GM18519 (cell line): ENCODE data around the gene VIPR2.
"Not testable (repeated sequence)": the region's sequence is repeated elsewhere in the genome, so short reads cannot be mapped to it uniquely, and the experiment has no call there.

Experiments used
- ATAC-seq: cut with Tn5 transposase; IDR thresholded peaks from one replicate; pipeline ENCODE4 v1.9.1; 2021; ENCODE audit warnings: mild to moderate bottlenecking, moderate library complexity; ENCODE audit not compliant: unreplicated experiment, low FRiP score

Gene VIPR2

GRCh38 chr7:159000859-159001435, 143.7 kb downstream of the VIPR2 start:
- no peak for ATAC-seq

- no peak for ATAC-seq
Observed at GRCh38 chr7:159000070-159000469, 144.6 kb downstream of the VIPR2 start.

GRCh38 chr7:158999496-158999895, 145.2 kb downstream of the VIPR2 start:
- ATAC-seq = no peak

GRCh38 chr7:158998261-158998660, 146.4 kb downstream of the VIPR2 start:
- ATAC-seq = not testable (repeated sequence)

DNA sequence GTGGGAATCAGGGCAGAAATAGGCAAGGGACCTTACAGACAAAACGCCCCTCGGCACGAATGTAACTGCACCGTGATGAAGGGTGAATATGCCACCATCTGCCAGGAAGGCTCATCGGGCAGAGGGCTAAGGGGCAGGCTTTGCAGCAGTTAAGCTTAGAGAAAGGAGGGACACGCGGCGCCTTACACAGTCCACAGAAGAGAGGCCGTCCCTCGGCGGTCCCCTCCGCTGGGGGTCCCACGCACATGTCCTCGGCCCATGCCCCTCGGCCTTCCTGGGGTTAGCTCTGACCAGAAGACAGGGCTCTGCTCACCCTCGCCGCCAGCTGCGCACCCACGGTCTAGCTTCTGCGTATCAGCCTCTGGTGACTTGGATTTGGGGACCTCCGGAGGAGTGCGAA, 147.2 kb downstream of the VIPR2 start:
- ATAC-seq = no peak

DNA sequence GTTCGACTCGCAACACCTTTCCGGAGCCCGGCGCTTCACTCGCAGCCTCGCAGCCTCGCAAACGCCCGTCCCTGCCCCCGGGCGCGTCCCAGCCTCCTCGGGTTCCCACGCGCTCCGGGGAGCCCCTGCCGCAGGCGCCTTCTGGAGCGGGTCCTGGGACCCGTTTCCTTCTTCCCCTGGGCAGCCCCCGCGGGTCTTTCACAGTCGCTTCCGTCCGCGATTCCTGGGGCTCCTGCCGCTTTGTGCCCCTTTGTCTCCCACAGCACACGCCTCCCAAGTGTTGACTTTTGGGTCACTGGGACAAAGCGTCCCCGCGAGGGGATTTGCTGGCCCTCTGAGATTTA, 147.6 kb downstream of the VIPR2 start:
- no peak for ATAC-seq

- no peak for ATAC-seq
Observed at GRCh38 chr7:158996214-158997109, 148.2 kb downstream of the VIPR2 start.

GRCh38 chr7:158995514-158995913, 149.2 kb downstream of the VIPR2 start:
- no peak for ATAC-seq

DNA sequence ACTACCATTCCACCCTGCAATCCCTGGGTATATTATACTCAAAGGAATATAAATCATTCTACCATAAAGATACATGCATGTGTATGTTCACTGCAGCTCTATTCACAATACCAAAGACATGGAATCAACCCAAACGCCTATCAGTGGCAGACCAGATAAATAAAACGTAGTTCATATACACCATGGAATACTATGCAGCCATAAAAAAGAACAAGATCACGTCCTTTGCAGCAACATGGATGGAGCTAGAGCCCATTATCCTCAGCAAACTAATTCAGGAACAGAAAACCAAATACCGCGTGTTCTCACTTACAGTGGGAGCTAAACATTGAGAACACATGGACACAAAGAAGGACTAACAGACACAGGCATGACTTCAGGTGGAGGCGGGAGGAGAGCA, 150.0 kb downstream of the VIPR2 start:
- ATAC-seq = no peak

DNA sequence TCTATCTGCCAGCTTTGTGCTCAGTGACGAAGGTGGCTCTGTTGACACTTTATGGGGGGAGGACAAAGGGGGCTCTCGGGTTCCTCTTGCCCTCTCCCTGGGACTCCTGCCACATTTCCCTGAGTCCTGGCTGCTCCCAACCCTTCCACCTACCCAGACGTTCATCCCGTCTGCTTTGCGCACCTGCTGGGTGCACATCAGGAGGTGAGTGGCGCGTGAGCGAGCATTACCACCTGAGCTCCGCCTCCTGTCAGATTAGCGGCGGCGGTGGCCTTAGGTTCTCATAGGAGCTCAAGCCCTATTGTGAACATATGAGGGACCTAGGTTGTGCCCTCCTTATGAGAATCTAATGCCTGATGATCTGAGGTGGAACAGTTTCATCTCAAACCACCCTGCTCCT, 151.1 kb downstream of the VIPR2 start:
- ATAC-seq = no peak

GRCh38 chr7:158992759-158993158, 151.9 kb downstream of the VIPR2 start:
- ATAC-seq = no peak

DNA sequence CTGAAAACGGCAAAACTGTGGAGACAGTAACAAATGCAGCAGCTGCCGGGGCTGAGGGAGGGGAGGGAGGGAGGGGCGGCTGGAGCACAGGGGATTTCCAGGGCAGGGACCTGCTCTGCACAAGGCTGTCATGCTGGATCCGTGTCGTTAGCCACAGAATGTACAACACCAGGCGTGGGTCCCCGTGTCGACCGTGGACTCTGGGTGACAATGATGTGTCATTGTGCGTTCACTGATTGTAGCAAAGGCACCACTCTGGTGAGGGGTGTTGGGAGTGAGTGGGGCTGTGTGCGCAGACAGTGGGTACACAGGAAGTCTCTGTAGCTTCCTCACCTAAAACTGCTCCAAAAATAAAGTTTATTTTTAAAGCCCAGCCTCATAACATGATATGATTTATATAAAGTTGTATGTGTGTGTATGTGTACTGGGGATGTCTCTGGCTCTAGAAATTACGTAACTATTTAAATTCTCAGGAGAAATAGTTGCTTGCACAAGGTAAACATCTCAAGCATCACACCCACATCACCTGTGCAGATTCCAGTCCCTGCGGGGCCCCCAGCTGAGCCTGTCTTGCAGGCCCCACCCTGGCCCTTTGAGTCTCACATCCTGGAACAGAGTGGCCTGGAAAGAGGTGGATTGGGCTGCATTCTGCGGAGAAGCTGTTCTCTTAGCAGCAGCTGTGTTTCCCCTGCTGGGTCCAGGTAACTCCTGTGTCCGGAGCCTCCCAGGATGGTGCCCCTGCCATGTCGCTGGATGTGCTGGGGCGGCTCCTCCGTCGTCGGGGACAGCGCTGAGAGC, 152.6 kb downstream of the VIPR2 start:
- no peak for ATAC-seq

DNA sequence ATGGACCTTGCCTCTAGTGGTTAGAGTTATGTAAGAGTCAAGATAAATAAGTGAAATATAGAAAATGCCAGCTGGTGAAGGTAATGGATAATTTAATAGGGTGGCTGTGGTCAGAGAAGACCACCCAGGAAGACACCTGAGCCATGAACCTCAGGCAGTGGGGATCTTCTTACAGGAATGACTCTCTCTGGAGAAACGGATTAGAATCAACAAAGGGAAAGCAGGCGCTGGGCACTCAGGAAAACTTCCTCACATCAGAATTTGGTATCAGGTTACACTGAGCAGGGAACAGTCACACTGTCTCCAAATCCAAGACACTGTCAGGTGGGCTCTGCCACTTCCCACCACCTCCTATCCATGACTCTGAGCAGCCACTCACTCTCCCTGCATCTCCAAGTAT, 155.7 kb downstream of the VIPR2 start:
- no peak for ATAC-seq

DNA sequence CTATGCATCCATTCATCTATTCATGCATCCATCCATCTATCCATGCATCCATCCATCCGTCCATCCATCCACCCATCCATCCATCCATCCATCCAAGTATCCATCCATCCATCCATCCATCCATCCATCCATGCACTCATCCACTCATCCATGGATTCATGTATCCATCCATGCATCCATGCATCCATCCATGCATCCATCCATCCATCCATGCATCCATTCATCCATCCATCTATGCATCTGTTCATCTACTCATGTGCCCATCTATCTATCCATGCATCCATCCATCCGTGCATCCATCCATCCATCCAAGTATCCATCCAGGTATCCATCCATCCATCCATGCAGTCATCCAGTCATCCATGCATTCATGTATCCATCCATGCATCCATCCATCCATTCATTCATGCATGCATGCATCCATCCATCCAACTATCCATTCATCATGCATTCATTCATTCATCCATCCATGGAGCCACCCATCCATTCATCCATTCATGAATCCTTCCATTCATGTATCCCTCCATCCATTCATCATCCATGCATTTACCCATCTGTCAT, 156.3 kb downstream of the VIPR2 start:
- ATAC-seq = no peak

DNA sequence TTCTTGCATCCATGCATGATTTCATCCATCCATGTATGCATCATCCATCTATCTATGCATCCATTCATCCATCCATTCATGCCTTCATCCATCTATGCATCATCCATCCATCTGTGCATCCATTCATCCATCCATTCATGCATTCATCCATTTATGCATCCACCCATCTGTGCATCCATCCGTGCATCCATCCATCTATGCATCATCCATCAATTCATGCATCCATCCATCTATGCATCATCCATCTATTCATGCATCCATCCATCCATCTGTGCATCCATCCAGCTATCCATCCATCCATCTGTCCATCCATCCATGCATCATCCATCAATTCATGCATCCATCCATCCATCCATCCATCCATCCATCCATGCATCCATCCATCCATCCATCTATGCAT, 157.0 kb downstream of the VIPR2 start:
- no peak for ATAC-seq

DNA sequence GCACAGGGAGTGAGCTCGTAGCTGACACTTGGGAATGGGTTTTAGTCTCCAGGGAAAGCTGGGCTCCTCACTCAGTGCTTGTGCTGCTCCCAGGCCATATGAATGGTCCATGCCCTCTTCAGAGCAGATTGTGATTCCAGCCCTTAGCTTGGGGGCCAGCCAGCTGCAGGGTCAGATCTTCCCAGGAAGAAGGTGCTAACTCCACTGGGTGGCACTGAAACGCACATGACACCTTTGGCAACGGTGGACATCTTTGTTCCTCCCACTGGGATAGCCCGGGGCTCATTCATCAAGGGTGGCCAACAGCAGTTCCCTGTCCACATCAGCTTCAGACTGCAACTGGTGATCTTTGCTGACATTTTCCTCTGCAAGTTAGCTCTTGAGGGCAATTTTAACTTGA, 159.1 kb downstream of the VIPR2 start:
- no peak for ATAC-seq

- not testable (repeated sequence) for ATAC-seq
Observed at GRCh38 chr7:158984007-158984406, 160.7 kb downstream of the VIPR2 start.

- not testable (repeated sequence) for ATAC-seq
Observed at GRCh38 chr7:158982080-158982479, 162.6 kb downstream of the VIPR2 start.

DNA sequence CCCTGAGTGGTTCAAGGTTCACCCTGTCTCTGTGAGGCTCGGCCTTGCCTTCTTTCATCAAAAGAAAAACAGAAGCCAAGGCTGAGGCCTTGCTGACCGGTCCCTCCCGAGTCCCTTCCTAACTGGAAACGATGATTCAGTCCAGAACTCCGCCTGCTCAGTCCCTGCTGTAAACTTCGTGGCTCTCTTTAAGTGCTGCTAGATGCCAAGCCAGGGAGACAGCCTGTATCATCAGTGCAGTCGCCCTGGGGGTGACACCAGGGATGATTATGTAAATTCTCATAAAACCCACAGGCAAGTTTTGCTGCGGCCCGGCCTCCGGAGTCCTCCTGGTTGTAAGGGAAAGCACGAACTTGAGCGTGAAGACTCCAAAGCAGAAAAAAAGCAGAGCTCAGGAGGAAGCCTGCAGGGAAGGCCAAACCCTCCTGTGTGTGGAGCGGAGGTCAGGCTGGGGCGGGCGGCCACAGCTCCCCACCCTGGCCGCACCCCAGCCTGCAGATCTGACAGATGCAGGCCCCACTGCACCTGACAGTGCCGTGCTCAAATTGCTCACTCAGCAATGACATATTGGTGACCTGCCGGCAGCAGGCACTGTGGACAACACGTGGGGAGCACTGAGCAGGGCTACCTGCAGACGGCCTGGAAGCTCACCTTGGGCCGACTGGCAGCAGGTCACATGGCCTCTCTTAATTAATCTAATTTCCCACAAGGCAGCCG, 164.9 kb downstream of the VIPR2 start:
- ATAC-seq = no peak

GRCh38 chr7:158979023-158979529, 165.6 kb downstream of the VIPR2 start:
- ATAC-seq = no peak
